Bronchial epithelial cell (primary cell): ENCODE results near the gene TSPAN15. TPM values are rescaled to one million over a fixed set of nuclear protein-coding genes. Genes with fewer than 3 reads are reported as not detected.

Experiments
- DNase-seq: peaks from one replicate; pipeline ENCODE4 v3.0.0-alpha.2; 2010; ENCODE audit warnings: low read depth
- FAIRE-seq: peaks from 2 replicates; lab custom pipeline; 2011; peaks lifted over from hg19 to GRCh38; lab: Jason Lieb, UNC
- H3K27me3 ChIP-seq: 2 replicates; pipeline ENCODE4 v1.5.1; 2011; ENCODE audit warnings: low read length; ENCODE audit not compliant: control insufficient read depth, insufficient read depth
- H3K36me3 ChIP-seq: 2 replicates; pipeline ENCODE4 v1.5.1; 2011; ENCODE audit warnings: low read length; ENCODE audit not compliant: control insufficient read depth, insufficient read depth
- H3K4me3 ChIP-seq: 2 replicates; pipeline ENCODE4 v1.5.1; 2011; ENCODE audit warnings: mild to moderate bottlenecking, low read depth, low read length, control low read depth
- CTCF ChIP-seq: IDR thresholded peaks from 2 replicates; pipeline ENCODE4 v1.5.1; 2011; ENCODE audit warnings: mild to moderate bottlenecking, moderate library complexity, low read length, control low read depth, inconsistent platforms; ENCODE audit not compliant: insufficient read depth, severe bottlenecking
- total RNA-seq: library from RNA; depleted of rRNA; stranded (reverse); fragments of >200 nt; gene quantifications from 2 replicates; pipeline ENCODE4 v1.2.1, GENCODE V29; 2014

Gene TSPAN15
- total RNA-seq, 1 donor from 2014 or later = 12.1 TPM

GRCh38 chr10:69406302-69406811 lies 44.9 kb upstream of the TSPAN15 start:
- no peak for TF ChIP-seq CTCF
- DNase-seq (peak; percentile 76), FAIRE-seq (no peak)
- Histone ChIP-seq H3K36me3 (peaks cover 6% of the 10 kb centered on the region), H3K27me3 (no peaks in the 10 kb centered on the region), H3K4me3 (no peak overlapping the region)

- Histone ChIP-seq H3K27me3 (no peaks in the 10 kb centered on the region), H3K36me3 (peaks cover 2% of the 10 kb centered on the region), H3K4me3 (no peak overlapping the region)
- peak; percentile 81 for FAIRE-seq
- no peak for DNase-seq
- no peak for TF ChIP-seq CTCF
These were observed 44.3 kb upstream of the TSPAN15 start for GRCh38 chr10:69406816-69407580.

GRCh38 chr10:69407621-69408301 lies 43.5 kb upstream of the TSPAN15 start:
- H3K4me3 ChIP-seq = no peak overlapping the region
- no peak for FAIRE-seq
- peak; percentile 17 for TF ChIP-seq CTCF
- peaks cover 2% of the 10 kb centered on the region for H3K36me3 ChIP-seq
- no peak for DNase-seq
- no peaks in the 10 kb centered on the region for H3K27me3 ChIP-seq

- DNase-seq = peak; percentile 80
- TF ChIP-seq CTCF = peak; percentile 69
- FAIRE-seq = no peak
- Histone ChIP-seq H3K4me3 (peak overlapping the region; percentile 25), H3K36me3 (no peaks in the 10 kb centered on the region), H3K27me3 (no peaks in the 10 kb centered on the region)
These were observed 42.7 kb upstream of the TSPAN15 start for GRCh38 chr10:69408318-69409175.

- H3K27me3 ChIP-seq = no peaks in the 10 kb centered on the region
- H3K36me3 ChIP-seq = no peaks in the 10 kb centered on the region
- no peak for TF ChIP-seq CTCF
- DNase-seq (no peak), FAIRE-seq (no peak)
- H3K4me3 ChIP-seq = peak overlapping the region; percentile 25
These were observed 42.1 kb upstream of the TSPAN15 start for GRCh38 chr10:69409176-69409495.
